ENCODE measurements around the gene NANS.
"Not testable (repeated sequence)": the region's sequence is repeated elsewhere in the genome, so short reads cannot be mapped to it uniquely, and the experiment has no call there.

- TF ChIP-seq CTCF (conservative IDR thresholded peaks at IDR 0.05; ENCODE audit: low read length); EZH2phosphoT487 (IDR thresholded peaks at IDR 0.05; ENCODE audit: borderline replicate concordance): not testable (repeated sequence)
Measured at GRCh38 chr9:98124091-98124490, 67.6 kb downstream of the NANS start.
